ENCODE measurements around the gene CRB2.
A peak's percentile ranks its signal among the peaks of the same experiment; 100 is the strongest.

Gene CRB2

GRCh38 chr9:123370526-123371227 is 14.7 kb downstream of the CRB2 start:
- no peak for DNase-seq (ENCODE audit: low read depth)

GRCh38 chr9:123371228-123371584 is 15.2 kb downstream of the CRB2 start:
- TF ChIP-seq, protein P1, sequence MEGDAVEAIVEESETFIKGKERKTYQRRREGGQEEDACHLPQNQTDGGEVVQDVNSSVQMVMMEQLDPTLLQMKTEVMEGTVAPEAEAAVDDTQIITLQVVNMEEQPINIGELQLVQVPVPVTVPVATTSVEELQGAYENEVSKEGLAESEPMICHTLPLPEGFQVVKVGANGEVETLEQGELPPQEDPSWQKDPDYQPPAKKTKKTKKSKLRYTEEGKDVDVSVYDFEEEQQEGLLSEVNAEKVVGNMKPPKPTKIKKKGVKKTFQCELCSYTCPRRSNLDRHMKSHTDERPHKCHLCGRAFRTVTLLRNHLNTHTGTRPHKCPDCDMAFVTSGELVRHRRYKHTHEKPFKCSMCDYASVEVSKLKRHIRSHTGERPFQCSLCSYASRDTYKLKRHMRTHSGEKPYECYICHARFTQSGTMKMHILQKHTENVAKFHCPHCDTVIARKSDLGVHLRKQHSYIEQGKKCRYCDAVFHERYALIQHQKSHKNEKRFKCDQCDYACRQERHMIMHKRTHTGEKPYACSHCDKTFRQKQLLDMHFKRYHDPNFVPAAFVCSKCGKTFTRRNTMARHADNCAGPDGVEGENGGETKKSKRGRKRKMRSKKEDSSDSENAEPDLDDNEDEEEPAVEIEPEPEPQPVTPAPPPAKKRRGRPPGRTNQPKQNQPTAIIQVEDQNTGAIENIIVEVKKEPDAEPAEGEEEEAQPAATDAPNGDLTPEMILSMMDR (IDR thresholded peaks at IDR 0.05; ENCODE audit: control insufficient read depth, extremely low read depth, insufficient read depth): no peak
- DNase-seq (ENCODE audit: low read depth): no peak
- no peak overlapping the region for H3K4me3 ChIP-seq (ENCODE audit: low read depth, low read length)

More at GRCh38 chr9:123370526-123371227, 14.7 kb downstream of the CRB2 start:
- TF ChIP-seq, protein P1 (IDR thresholded peaks at IDR 0.05; ENCODE audit: control insufficient read depth, extremely low read depth, insufficient read depth): no peak; the same call in 1 of the 2 replicates
- H3K4me3 ChIP-seq (ENCODE audit: low read depth, low read length): no peak overlapping the region

GRCh38 chr9:123371805-123372590 is 16.0 kb downstream of the CRB2 start:
- H3K4me3 ChIP-seq (ENCODE audit: low read depth, low read length): no peak overlapping the region
- TF ChIP-seq, protein P1 (IDR thresholded peaks at IDR 0.05; ENCODE audit: control insufficient read depth, extremely low read depth, insufficient read depth): no peak
- no peak for DNase-seq (ENCODE audit: low read depth)

- H3K4me3 ChIP-seq (ENCODE audit: low read depth, low read length): no peak overlapping the region
- DNase-seq (ENCODE audit: low read depth): no peak
- TF ChIP-seq, protein P1 (IDR thresholded peaks at IDR 0.05; ENCODE audit: control insufficient read depth, extremely low read depth, insufficient read depth): no peak
Observed at GRCh38 chr9:123372766-123373446, 16.9 kb downstream of the CRB2 start.

GRCh38 chr9:123373447-123373923 is 17.5 kb downstream of the CRB2 start:
- TF ChIP-seq, protein P1 (IDR thresholded peaks at IDR 0.05; ENCODE audit: control insufficient read depth, extremely low read depth, insufficient read depth): peak; percentile 25; the same call in 1 of the 2 replicates
- no peak for DNase-seq (ENCODE audit: low read depth)
- no peak overlapping the region for H3K4me3 ChIP-seq (ENCODE audit: low read depth, low read length)

GRCh38 chr9:123373946-123374345 is 17.9 kb downstream of the CRB2 start:
- no peak overlapping the region for H3K4me3 ChIP-seq (ENCODE audit: low read depth, low read length)
- no peak for DNase-seq (ENCODE audit: low read depth)
- TF ChIP-seq, protein P1 (IDR thresholded peaks at IDR 0.05; ENCODE audit: control insufficient read depth, extremely low read depth, insufficient read depth): no peak

All from LNCaP clone FGC (cell line).